Upper lobe of left lung (tissue), 4 donors: ENCODE results near the gene TSPAN31.

ENCODE experiments used
- EP300 ChIP-seq, 4 donors: sonication (generic); formaldehyde crosslinking; IDR thresholded peaks; one replicate each; pipeline ENCODE4 v1.5.1; 2017; ENCODE audit warnings: antibody characterized with exemption in 4 of 4, control low read depth in 2 of 4
- TF ChIP-seq, protein P1 (sequence below), 6 experiments: fragments of 450-650 bp in 4 of 6; fragments of 200-600 bp in 2 of 6; sonication (generic) in 2 of 6; IDR thresholded peaks; one replicate each; pipeline ENCODE4 v1.5.1; 2016 to 2019; ENCODE audit warnings: antibody characterized with exemption in 6 of 6

DNA sequence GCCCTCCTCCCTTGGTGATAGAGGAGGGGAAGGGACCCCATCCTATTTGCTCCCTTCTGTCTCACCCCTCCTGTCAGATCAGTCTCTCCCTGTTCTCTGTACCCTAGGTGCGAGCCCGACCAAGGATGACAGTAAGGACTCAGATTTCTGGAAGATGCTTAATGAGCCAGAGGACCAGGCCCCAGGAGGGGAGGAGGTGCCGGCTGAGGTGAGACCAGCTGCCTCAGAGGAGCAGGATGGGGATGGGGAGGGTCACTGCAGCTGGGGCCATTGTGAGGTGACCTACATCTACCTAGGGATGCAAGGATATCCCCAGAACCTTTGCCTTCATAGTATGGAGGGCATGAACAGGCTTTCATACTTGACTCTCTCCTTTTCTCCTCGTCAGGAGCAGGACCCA is 28.5 kb upstream of the TSPAN31 start:
- TF ChIP-seq EP300 (IDR thresholded peaks at IDR 0.05), result no peak
- TF ChIP-seq, protein P1, sequence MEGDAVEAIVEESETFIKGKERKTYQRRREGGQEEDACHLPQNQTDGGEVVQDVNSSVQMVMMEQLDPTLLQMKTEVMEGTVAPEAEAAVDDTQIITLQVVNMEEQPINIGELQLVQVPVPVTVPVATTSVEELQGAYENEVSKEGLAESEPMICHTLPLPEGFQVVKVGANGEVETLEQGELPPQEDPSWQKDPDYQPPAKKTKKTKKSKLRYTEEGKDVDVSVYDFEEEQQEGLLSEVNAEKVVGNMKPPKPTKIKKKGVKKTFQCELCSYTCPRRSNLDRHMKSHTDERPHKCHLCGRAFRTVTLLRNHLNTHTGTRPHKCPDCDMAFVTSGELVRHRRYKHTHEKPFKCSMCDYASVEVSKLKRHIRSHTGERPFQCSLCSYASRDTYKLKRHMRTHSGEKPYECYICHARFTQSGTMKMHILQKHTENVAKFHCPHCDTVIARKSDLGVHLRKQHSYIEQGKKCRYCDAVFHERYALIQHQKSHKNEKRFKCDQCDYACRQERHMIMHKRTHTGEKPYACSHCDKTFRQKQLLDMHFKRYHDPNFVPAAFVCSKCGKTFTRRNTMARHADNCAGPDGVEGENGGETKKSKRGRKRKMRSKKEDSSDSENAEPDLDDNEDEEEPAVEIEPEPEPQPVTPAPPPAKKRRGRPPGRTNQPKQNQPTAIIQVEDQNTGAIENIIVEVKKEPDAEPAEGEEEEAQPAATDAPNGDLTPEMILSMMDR (IDR thresholded peaks at IDR 0.05), result no peak
